Esophagus muscularis mucosa (tissue), 4 donors: ENCODE results near the gene INPP5J. TPM values are rescaled to one million over a fixed set of nuclear protein-coding genes. Genes with fewer than 3 reads are reported as not detected.

Experiments
- DNase-seq: peaks from one replicate; pipeline ENCODE4 v3.0.0-alpha.2; 2017; ENCODE audit errors: extremely low spot score
- H3K27ac ChIP-seq, 4 donors: fragments of 200-600 bp; sonication (generic); replicated peaks in 1 of 4; 1 replicate in 3 of 4; 2 replicates in 1 of 4; pipeline ENCODE4 v1.5.1; 2016 to 2019; ENCODE audit warnings: mild to moderate bottlenecking in 1 of 4
- H3K27me3 ChIP-seq, 4 donors: fragments of 200-600 bp; sonication (generic); one replicate each; pipeline versions ENCODE4 v1.5.1 to v1.6.0; 2016 to 2019
- H3K36me3 ChIP-seq, 4 donors: fragments of 200-600 bp; sonication (generic); one replicate each; pipeline ENCODE4 v1.5.1; 2016 to 2019
- H3K4me1 ChIP-seq, 4 donors: fragments of 200-600 bp; sonication (generic); one replicate each; pipeline ENCODE4 v1.5.1; 2016 to 2019
- H3K4me3 ChIP-seq, 4 donors: fragments of 200-600 bp; sonication (generic); 1 replicate in 2 of 4; 2 replicates in 2 of 4; pipeline ENCODE4 v1.5.1; 2016 to 2019; ENCODE audit warnings: mild to moderate bottlenecking in 4 of 4, moderate library complexity in 1 of 4
- H3K9me3 ChIP-seq, 4 donors: fragments of 200-600 bp; sonication (generic); 1 replicate in 3 of 4; 2 replicates in 1 of 4; pipeline ENCODE4 v1.5.1; 2016 to 2019
- EP300 ChIP-seq: sonication (generic); formaldehyde crosslinking; IDR thresholded peaks from one replicate; pipeline ENCODE4 v1.6.1; 2017; ENCODE audit warnings: antibody characterized with exemption
- POLR2A ChIP-seq: fragments of 450-650 bp; IDR thresholded peaks from one replicate; pipeline ENCODE4 v1.6.1; 2017; ENCODE audit warnings: antibody characterized with exemption, moderate library complexity, mild to moderate bottlenecking, low read depth
- POLR2AphosphoS5 ChIP-seq, 2 donors: sonication (generic); formaldehyde crosslinking; IDR thresholded peaks; one replicate each; pipeline ENCODE4 v1.6.1; 2017; ENCODE audit warnings: antibody characterized with exemption in 2 of 2
- WGBS: methylation state at CpG from one replicate; pipeline ENCODE4 v1.1.5; 2018; 5-methylcytosine and 5-hydroxymethylcytosine counted together
- intact Hi-C: fragments of 100-400 bp; cut with DNase I; formaldehyde crosslinking; loops from one replicate; pipeline ENCODE4 v1.15.1; 2023
- total RNA-seq, 4 donors: library from RNA; depleted of rRNA; stranded (reverse); fragments of >200 nt; gene quantifications; one replicate each; pipeline versions ENCODE4 v1.1.0 to v1.2.1, GENCODE V29; 2016
- TF ChIP-seq, protein P1 (sequence below), 3 experiments: fragments of 200-600 bp in 2 of 3; fragments of 450-650 bp in 1 of 3; sonication (generic) in 2 of 3; IDR thresholded peaks; one replicate each; pipeline ENCODE4 v1.5.1; 2017 to 2019; ENCODE audit warnings: antibody characterized with exemption in 3 of 3, mild to moderate bottlenecking in 2 of 3, moderate library complexity in 1 of 3

The INPP5J gene
- total RNA-seq, 4 donors from 2014 or later: 1.3 to 2.1 (median 1.8) TPM

GRCh38 chr22:31148953-31149627 is 26.3 kb downstream of the INPP5J start:
- H3K36me3 ChIP-seq: no peaks in the 10 kb centered on the region
- H3K27me3 ChIP-seq: no peaks in the 10 kb centered on the region
- H3K4me1 ChIP-seq: peaks cover 9 to 27% (median 21%) of the 10 kb centered on the region in 4 donors
- no peak for DNase-seq
- intact Hi-C loops: loop anchor here (2.0 to 10.0 kb wide), 3 partner anchors 37 to 384 kb away; no protein-coding TSS in a partner anchor
- no peaks in the 10 kb centered on the region for H3K9me3 ChIP-seq
- H3K27ac ChIP-seq: peak overlapping the region; percentile 64 to 82 (median 74)
- TF ChIP-seq, protein P1, sequence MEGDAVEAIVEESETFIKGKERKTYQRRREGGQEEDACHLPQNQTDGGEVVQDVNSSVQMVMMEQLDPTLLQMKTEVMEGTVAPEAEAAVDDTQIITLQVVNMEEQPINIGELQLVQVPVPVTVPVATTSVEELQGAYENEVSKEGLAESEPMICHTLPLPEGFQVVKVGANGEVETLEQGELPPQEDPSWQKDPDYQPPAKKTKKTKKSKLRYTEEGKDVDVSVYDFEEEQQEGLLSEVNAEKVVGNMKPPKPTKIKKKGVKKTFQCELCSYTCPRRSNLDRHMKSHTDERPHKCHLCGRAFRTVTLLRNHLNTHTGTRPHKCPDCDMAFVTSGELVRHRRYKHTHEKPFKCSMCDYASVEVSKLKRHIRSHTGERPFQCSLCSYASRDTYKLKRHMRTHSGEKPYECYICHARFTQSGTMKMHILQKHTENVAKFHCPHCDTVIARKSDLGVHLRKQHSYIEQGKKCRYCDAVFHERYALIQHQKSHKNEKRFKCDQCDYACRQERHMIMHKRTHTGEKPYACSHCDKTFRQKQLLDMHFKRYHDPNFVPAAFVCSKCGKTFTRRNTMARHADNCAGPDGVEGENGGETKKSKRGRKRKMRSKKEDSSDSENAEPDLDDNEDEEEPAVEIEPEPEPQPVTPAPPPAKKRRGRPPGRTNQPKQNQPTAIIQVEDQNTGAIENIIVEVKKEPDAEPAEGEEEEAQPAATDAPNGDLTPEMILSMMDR (IDR thresholded peaks at IDR 0.05): peak in 2 of 3 experiments; percentile 89 to 98
- no peak for TF ChIP-seq EP300
- no peak for TF ChIP-seq POLR2A
- peak; percentile 13 to 36 for TF ChIP-seq POLR2AphosphoS5 (IDR thresholded peaks at IDR 0.05)
- whole genome bisulfite sequencing: 25% methylated on average over 5 of the region's 5 CpGs
- no peak overlapping the region for H3K4me3 ChIP-seq

DNA sequence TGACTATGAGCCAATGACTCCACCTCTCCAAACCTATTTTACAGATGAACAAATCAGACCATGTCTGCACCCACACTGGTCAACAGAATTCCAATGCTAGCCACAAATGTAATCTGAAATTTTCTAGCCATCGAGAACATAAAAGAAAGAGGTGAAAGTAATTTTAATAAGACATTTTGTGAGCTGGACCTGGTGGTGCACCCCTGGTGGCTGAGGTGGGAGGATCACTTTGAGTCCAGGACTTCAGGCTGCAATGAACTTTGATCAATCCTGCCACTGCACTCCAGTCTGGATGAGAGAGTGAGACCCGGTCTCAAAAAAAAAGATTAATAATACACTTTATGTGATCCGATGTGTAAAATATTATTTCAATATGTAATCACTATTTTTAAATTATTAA is 27.8 kb downstream of the INPP5J start:
- peaks cover 17 to 43% (median 37%) of the 10 kb centered on the region in 4 donors for H3K4me1 ChIP-seq
- WGBS: 79% methylated on average over 3 of the region's 3 CpGs
- H3K4me3 ChIP-seq: no peak overlapping the region
- TF ChIP-seq, protein P1 (IDR thresholded peaks at IDR 0.05): peak in 1 of 3 experiments; percentile 5
- TF ChIP-seq EP300 (no peak), POLR2AphosphoS5 (IDR thresholded peaks at IDR 0.05) (no peak)
- H3K36me3 ChIP-seq: no peaks in the 10 kb centered on the region
- H3K9me3 ChIP-seq: no peaks in the 10 kb centered on the region
- no peaks in the 10 kb centered on the region for H3K27me3 ChIP-seq
- DNase-seq: no peak
- intact Hi-C loops: no loop called here
- no peak overlapping the region for H3K27ac ChIP-seq

GRCh38 chr22:31151872-31152271 is 29.1 kb downstream of the INPP5J start:
- Histone ChIP-seq H3K27me3 (no peaks in the 10 kb centered on the region), H3K4me1 (peaks cover 25 to 54% (median 45%) of the 10 kb centered on the region in 4 donors), H3K27ac (no peak overlapping the region), H3K36me3 (no peaks in the 10 kb centered on the region), H3K9me3 (no peaks in the 10 kb centered on the region), H3K4me3 (no peak overlapping the region)
- TF ChIP-seq, protein P1 (IDR thresholded peaks at IDR 0.05): no peak
- TF ChIP-seq POLR2A (no peak), POLR2AphosphoS5 (IDR thresholded peaks at IDR 0.05) (no peak), EP300 (no peak)
- intact Hi-C loops: no loop called here
- DNase-seq: no peak
- WGBS: 83% methylated on average over 2 of the region's 2 CpGs

DNA sequence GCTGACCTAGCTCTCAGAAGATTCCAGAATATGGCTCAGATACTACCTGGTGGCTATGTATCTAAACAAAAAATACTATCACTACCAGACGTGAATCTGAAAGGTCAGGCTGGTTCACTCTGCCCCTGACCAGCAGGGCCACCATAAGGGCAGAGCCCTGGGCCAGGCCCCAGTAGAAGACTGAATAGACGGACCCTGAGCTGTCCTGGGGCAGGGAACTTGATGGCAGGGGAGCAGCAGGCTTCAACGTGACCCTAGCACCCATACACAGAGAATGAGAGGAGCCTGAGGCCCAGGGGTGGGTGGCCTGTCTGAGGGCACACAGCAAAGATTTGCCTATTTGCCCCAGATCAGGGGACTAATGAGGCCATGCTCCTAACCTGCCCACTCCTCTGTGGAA is 30.6 kb downstream of the INPP5J start:
- intact Hi-C loops: no loop called here
- Histone ChIP-seq H3K27me3 (no peaks in the 10 kb centered on the region), H3K9me3 (no peaks in the 10 kb centered on the region), H3K4me1 (peaks cover 24 to 51% (median 41%) of the 10 kb centered on the region in 4 donors), H3K4me3 (no peak overlapping the region), H3K36me3 (no peaks in the 10 kb centered on the region), H3K27ac (peak overlapping the region; percentile 81 to 90 (median 87))
- DNase-seq: no peak
- 83% methylated on average over 3 of the region's 3 CpGs for WGBS
- TF ChIP-seq EP300 (no peak), POLR2AphosphoS5 (IDR thresholded peaks at IDR 0.05) (no peak), POLR2A (no peak)
- TF ChIP-seq, protein P1 (IDR thresholded peaks at IDR 0.05): no peak
